Lower leg skin (tissue), 4 donors: ENCODE measurements around the gene ATG101. TPM values are rescaled to one million over a fixed set of nuclear protein-coding genes. Genes with fewer than 3 reads are reported as not detected.
A peak's percentile ranks its signal among the peaks of the same experiment; 100 is the strongest.

Experiments used
- DNase-seq, 2 donors: peaks; one replicate each; pipeline ENCODE4 v3.0.0-alpha.2; 2019; ENCODE audit warnings: low spot score in 2 of 2
- H3K4me3 ChIP-seq: fragments of 200-600 bp; sonication (generic); 2 replicates; pipeline ENCODE4 v1.5.1; 2017; ENCODE audit warnings: mild to moderate bottlenecking, low read depth; ENCODE audit not compliant: poor library complexity, severe bottlenecking
- POLR2A ChIP-seq, 2 donors: fragments of 450-650 bp; IDR thresholded peaks; one replicate each; pipeline ENCODE4 v1.6.1; 2016 to 2017; ENCODE audit warnings: antibody characterized with exemption in 2 of 2, mild to moderate bottlenecking in 1 of 2, moderate library complexity in 1 of 2
- WGBS, 2 donors: methylation state at CpG; one replicate each; pipeline ENCODE4 v1.1.5; 2018; 5-methylcytosine and 5-hydroxymethylcytosine counted together
- intact Hi-C: fragments of 100-400 bp; cut with DNase I; formaldehyde crosslinking; loops from one replicate; pipeline ENCODE4 v1.15.0; 2023; ENCODE audit warnings: low total_unique reads
- total RNA-seq, 4 donors: library from RNA; depleted of rRNA; stranded (reverse); fragments of >200 nt; gene quantifications; one replicate each; pipeline ENCODE4 v1.1.0, GENCODE V29; 2016
- TF ChIP-seq, protein P1 (sequence below), 3 donors: fragments of 450-650 bp; IDR thresholded peaks; one replicate each; pipeline ENCODE4 v1.5.1; 2016; ENCODE audit warnings: antibody characterized with exemption in 3 of 3, mild to moderate bottlenecking in 3 of 3, moderate library complexity in 2 of 3

The ATG101 gene
- total RNA-seq, 4 donors from 2014 or later = 42.6 to 71.6 (median 55.2) TPM

- DNase-seq = no peak
- no peak overlapping the region for H3K4me3 ChIP-seq
- 85 to 92% methylated on average over 5 of the region's 5 CpGs for WGBS, 2 donors
- TF ChIP-seq, protein P1, sequence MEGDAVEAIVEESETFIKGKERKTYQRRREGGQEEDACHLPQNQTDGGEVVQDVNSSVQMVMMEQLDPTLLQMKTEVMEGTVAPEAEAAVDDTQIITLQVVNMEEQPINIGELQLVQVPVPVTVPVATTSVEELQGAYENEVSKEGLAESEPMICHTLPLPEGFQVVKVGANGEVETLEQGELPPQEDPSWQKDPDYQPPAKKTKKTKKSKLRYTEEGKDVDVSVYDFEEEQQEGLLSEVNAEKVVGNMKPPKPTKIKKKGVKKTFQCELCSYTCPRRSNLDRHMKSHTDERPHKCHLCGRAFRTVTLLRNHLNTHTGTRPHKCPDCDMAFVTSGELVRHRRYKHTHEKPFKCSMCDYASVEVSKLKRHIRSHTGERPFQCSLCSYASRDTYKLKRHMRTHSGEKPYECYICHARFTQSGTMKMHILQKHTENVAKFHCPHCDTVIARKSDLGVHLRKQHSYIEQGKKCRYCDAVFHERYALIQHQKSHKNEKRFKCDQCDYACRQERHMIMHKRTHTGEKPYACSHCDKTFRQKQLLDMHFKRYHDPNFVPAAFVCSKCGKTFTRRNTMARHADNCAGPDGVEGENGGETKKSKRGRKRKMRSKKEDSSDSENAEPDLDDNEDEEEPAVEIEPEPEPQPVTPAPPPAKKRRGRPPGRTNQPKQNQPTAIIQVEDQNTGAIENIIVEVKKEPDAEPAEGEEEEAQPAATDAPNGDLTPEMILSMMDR (IDR thresholded peaks at IDR 0.05) = no peak
- no peak for TF ChIP-seq POLR2A (IDR thresholded peaks at IDR 0.05)
- intact Hi-C loops = no loop called here
Observed at GRCh38 chr12:52049688-52050087, 20.1 kb upstream of the ATG101 start.

DNA sequence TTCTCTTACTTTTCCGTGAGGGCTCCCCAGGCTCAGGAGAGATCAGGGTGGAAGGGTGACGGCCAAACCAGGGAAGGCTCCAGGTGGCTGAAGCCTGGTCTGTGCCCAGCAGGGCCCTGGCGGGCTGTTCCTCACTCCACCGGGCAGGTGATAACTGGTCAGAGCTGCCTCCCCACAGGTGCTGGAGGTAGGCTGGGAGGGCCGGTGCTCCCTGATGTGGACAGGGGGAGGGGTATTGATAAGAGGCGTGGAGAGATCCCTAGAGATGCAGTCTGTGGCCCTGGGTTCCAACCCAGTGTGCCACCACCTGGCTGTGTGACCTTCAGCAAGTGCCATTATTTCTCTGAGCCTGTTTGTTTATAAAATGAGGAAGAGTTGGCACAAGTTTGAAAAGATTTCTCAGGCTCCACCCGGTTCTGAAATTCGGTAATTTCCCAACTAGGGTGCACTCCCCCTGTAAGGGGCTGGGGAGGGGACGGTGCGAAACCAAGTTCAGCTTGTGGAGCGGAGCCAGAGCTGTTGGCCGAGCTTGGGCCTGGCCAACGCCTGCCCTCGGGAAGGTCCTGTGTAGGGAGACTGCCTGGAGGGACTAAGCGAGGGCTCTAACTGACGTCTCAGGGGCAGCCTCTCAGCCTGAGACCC lies 19.5 kb upstream of the ATG101 start:
- no peak for TF ChIP-seq POLR2A (IDR thresholded peaks at IDR 0.05)
- TF ChIP-seq, protein P1 (IDR thresholded peaks at IDR 0.05) = no peak
- peak in 1 of 2 donors; percentile 94 for DNase-seq
- H3K4me3 ChIP-seq = peak overlapping the region; percentile 41
- 30 to 38% methylated on average over 12 to 15 of the region's 16 CpGs for WGBS, 2 donors
- intact Hi-C loops = no loop called here

- WGBS, 2 donors = 1 to 2% methylated on average over 34 to 35 of the region's 77 CpGs
Observed at GRCh38 chr12:52050758-52051541, 18.8 kb upstream of the ATG101 start, which contains the start of gene NR4A1. NR4A1 (plus strand) TSS chr12:52051442; CDS start chr12:52054329, 2,887 bp downstream.

DNA sequence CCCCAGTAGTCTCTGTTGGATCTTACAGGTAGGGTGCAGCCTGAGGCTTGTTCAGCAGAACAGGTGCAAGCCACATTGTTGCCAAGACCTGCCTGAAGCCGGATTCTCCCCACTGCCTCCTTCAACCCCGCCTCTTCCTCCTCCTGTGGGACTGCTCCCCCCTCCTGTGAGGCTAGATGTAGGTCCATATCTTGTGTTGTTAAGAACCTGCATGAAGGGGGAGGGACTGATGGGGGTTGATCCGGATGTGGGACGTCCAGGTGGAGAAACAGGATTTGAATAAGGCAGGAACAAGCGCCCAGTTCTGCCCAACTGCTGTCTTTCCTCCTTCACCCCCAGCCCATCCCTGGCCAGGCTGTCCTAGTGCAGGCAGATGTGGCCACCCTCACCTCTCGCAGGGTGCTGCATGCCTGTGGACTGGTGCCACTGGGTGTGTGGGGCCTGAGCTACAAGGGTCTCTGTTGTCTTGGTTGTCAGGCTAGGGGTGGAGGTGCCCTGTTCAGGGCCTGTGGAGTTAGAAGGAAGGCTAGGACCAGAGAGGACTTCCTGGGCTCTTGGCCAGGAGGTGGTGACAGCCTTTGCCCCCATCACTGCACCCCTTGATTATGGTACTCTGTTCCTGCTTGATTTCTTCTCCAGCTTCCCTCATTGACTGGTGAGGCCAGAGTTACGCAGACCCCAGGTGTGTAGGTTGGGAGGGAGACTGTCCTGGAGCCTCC lies 17.2 kb upstream of the ATG101 start:
- WGBS, 2 donors = 47 to 49% methylated on average over 7 of the region's 7 CpGs
- DNase-seq = no peak
- TF ChIP-seq, protein P1 (IDR thresholded peaks at IDR 0.05) = no peak
- no peak for TF ChIP-seq POLR2A (IDR thresholded peaks at IDR 0.05)
- intact Hi-C loops = no loop called here
- H3K4me3 ChIP-seq = peak overlapping the region; percentile 40

More at GRCh38 chr12:52050758-52051541, 18.8 kb upstream of the ATG101 start, which contains the start of gene NR4A1:
- intact Hi-C loops = no loop called here
- DNase-seq = peak; percentile 97 to 100
- peak within 1 kb of the TSS; percentile 41 for H3K4me3 ChIP-seq
- TF ChIP-seq, protein P1 (IDR thresholded peaks at IDR 0.05) = no peak
- peak in 1 of 2 donors; percentile 84 for TF ChIP-seq POLR2A (IDR thresholded peaks at IDR 0.05)

DNA sequence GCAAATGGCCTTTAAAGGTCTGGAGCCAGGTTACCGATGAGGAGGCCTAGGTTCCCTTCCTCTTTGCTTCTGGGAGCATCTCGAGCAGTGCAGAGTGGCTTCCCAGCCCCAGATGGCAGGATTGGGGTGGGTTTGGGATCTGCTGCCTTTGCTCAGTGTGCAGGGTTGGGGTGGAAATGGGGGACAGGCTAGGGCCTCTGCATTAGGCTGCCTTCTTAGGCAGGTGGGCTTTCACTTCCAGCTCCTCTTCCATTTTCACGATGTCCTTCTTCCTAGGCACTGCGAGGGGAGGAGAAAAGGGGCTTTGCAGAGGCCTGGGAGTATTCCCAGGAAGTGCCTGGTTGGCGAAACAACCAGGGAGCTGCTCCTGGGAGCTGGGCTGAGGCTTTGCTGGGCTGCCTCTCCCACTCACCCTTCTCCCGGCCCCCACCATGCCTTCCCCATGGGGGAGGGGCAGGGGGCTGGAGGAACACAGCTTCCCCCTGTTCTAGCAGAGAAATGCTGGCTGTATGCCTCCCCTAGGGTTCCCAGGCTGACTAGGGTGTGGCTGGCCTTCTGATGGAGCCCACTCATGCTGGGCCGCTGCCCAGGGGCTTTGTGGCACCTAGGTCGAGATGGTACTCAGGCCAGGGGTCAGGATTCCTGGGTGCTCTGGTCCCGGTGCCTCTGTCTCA lies 16.1 kb upstream of the ATG101 start:
- intact Hi-C loops = no loop called here
- no peak overlapping the region for H3K4me3 ChIP-seq
- no peak for DNase-seq
- TF ChIP-seq, protein P1 (IDR thresholded peaks at IDR 0.05) = no peak
- TF ChIP-seq POLR2A (IDR thresholded peaks at IDR 0.05) = no peak
- 73 to 77% methylated on average over 9 of the region's 9 CpGs for WGBS, 2 donors
